Islet precursor cell (in vitro differentiated cells): ENCODE results near the gene RRP9.
A peak's percentile ranks its signal among the peaks of the same experiment; 100 is the strongest.

Experiments used
- DNase-seq: peaks from one replicate; pipeline ENCODE4 v3.0.0-alpha.2; 2018

The RRP9 gene

DNA sequence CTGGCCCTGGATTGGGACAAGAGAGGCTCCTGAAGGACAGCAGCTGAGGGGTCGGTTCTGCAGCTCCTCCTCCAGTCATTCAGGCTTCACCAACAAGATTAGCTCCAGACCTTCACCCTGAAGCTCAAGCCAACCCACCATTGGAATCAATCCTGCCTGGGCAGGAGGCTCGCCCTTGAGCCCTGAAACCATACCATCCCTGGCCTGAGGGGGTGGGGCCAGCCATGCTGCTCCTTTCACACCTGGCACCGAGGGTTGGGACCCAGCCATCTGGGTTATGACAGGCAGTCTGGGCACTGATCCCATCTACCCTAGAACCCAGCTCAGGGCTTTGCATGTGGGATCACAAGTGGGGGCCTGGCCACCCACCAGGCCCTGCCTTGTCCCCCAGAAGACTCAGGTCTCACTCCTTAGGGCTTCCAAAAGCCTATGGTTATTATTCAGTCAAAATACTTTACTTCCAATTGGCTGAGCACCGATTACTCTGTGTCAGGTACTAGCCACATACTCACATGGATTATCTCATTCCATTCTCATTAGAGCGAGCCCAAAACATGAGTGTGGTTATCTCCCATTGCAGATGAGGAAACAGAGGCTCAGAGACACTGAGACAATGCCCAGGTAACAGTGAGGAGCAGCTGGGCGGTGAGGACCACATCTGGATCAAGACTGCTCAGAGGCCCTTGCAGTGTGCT is 29.0 kb upstream of the RRP9 start:
- no peak for DNase-seq

DNA sequence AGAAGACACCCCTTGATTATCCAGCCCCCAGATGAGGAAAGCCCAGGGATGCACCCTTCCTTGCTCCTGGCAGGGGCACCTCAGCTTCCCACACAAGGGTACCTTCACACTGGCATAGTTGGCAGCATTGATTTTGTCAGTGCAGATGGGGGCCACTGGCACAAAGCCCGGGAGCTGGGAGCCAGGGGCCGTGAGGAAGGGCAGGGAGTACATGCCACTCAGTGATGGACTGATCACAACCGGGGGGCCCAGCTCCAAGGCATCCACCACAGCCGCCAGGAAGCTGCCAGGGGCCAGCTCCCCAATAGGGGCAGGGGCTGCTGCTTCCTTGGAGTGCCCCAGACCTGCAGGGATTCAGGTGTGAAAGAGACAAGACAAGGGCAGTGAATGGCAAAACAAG is 28.1 kb upstream of the RRP9 start:
- DNase-seq = no peak

DNA sequence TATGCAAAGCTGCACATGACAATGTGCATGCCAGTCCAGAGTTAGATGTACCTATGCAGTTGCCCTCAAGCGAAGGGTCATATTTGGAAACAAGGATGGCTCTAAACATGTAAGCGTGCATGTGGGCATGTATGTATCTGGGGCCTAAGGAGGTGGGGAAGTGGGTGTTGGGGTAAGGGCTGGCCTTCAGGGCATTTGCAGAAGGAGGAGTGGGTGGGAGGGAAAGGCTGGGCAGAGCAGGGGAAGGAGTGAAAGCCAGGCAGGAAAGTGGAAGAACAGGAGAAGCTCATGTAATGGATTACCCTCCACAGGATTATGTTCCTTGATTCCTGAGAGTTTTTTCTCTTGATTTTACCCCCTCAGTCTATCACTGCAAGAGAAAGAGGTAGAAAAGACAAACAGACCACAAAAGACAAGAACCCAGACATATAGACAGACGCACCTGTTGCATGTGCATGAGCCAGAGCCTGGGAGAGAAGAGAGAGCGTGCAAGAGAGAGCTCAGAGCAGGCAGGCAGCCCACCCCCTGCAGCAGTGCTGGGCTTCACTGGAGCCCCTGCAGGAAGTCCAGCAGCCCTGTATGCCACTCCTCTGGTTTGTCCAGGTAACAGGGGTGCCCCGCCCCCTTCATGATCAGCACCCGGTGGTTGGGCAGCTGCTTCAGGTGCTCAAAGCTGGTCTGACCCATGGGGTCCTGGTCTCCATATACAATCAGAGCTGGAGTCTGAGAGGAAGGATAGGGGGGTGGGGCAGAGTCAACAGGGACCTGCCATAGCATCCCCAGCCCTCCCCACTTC is 27.4 kb upstream of the RRP9 start:
- no peak for DNase-seq

DNA sequence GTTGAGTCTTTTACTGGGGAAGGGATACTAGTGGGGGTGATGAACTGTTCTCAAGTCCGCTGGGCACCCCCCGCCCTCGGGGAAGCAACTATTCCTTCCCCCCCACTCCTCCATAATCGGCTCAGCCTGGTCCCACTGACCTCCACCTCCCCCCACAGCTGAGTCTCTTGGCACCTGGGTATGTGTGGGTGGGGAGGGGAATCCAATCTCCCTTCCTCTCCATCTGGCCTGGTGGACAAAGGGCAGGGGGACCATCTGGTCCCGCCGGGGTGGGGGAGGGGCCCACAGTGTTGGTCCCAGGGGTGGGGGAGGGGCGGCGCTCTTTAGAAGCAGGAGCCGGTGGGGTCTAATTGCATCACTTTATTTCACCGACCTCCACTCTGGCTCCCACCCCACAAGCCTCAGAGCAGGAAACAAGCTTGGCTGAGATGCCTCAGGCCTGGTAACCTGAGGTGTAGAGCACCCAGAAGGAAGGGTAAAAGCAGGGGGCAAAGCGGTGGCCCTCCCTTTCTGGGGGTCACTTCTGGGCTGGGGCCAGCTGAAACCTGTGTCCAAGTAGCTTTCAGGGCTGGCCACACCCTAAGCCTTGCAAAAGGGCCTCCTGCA is 26.6 kb upstream of the RRP9 start:
- no peak for DNase-seq

DNA sequence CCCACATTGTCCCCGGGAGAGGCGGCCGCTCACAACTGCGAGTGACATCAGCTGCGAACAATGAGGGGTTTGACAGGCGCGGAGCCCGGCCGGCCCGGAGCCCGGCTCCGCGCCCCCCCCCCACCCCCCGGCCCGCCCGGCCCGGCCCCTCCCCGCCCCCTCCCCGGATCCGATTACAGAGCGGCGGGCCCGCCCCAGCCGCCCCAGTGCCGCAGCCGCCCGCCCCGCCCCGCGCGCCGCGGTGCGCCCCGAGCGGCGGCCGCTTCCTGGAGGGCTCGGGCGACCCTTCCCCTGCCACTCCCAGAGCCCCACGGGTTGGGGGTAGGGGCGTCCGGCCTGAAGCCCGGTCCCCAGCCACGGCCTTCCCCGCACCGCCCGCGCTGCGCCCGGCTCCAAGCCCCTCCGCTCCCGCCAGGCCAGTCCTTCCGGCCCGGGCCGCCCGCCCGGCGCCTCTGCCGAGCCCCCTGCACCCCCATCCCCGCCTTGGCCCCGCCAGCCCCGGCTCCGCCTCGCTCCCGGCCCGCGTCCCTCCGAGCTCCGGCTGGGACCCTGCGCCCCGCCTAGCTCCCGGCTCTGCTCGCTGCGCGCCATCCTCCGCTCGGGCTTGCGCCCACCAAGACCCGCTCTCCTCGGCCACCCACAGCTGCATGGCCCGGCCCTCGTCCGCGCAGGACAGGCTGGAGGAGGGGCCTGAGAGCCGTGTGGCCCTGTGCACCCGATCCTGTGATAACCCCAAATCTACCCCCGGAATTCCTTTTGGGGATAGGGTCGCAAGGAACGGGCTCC is 25.9 kb upstream of the RRP9 start, which contains the start of gene PCBP4:
PCBP4 (minus strand) TSS at position 71 of the 786 bp plus-strand sequence. CDS start 6,214 bp downstream, outside the sequence.
- peak; percentile 91 for DNase-seq

DNA sequence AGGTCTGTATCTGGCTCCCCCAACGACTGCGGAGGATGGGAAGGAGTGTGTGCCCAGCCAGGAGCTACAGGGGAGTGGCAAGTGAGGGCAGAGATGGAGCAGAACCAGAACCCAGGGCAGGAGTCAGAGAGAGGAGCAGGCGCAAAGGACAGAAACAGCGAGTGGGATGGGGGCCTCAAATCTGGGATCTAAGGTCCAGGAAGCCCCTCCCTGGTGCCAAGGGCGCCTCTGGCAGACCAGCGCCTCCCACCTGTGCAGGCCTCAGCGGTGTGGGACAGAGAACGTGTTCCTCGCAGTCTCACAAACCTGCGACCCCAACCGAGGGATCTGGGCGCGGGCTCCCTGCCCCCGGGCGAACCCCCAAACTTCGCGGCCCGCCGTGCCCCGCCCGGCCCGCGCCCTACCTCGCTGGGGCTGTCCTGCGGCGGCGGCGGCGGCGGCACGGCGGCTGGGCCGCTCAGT is 25.2 kb upstream of the RRP9 start:
- no peak for DNase-seq

DNA sequence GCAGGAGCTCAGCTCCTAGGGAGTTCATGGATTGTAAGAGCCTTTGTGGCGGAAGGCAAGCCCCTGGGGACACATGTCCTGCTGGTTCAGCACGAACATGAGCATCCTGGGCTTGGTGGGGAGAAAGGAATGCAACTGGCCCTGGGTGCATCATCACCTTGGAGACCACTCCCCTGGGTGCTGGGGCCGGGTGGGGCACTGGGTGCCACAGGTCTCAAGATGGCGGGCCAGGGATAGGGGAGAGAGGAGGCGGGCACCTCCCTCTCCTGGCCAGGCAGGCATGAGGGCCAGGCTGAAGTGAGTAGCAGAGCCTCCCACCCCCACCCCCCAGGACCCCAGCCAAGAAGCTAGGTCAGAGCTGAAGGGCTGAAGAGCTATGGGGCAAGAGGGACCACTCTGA is 24.8 kb upstream of the RRP9 start:
- no peak for DNase-seq

DNA sequence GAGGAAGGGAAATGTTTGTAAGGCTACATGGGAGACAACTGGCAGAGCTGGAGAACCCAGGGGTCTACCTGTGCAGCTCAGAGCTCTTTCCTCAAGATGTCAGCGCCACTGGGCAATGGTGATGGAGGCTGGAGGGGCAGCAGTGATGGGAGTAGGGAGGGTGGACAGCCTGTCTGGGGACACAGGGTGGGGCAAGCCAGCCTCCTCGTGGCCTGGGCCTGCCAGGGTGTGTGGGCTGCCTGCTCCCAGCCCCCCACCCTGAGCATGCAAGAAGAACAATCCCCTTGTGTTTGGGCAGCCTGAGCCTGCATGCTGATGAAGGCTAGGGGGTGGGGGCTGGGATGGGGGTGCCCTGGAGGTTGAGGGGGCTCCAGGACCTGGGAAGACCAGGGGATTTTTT is 24.3 kb upstream of the RRP9 start:
- no peak for DNase-seq

DNA sequence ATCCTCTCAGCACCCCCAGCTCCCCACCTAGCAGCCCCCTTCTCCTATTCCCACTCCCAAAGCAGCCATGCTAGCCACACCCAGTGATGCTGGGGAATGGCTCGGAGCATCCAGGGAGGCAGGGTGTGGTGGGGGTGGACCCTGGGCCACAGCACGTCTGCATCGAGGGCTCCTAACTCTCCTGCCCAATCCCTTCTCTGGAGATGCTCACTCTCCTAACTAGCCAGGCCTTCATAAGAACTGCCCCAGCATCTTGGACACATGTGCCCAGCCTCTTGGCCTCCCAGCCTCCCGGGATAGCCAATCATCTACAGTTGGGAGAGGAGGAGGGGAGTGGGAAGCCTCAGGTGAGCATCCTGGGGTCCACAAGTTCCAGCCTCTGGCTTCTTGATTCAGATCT is 22.8 kb upstream of the RRP9 start:
- no peak for DNase-seq

DNA sequence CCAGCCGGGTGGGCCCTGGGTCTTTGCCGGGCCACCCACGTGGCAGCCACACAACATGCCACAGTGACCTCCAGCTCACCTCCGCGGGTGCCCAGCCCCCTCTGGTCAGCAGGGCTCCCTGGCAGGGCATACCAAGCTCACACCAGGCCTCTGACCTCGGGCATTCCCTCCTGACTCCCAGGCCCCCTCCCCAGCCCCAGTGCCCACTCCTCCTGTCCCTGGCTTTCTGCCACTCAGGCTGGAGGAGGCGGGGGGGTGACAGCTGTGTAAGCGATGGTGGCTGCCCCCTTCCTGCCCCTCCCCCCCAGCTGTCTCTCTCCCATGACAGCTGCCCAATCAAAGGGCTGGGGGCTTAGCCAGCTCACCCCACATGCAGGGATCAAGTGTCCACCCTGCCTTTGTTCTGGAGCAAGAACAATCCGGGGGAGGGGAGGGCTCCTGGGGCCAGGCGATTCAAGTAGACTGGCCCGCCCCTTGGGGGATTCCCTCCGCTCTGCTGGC is 22.3 kb upstream of the RRP9 start:
- DNase-seq = no peak

DNA sequence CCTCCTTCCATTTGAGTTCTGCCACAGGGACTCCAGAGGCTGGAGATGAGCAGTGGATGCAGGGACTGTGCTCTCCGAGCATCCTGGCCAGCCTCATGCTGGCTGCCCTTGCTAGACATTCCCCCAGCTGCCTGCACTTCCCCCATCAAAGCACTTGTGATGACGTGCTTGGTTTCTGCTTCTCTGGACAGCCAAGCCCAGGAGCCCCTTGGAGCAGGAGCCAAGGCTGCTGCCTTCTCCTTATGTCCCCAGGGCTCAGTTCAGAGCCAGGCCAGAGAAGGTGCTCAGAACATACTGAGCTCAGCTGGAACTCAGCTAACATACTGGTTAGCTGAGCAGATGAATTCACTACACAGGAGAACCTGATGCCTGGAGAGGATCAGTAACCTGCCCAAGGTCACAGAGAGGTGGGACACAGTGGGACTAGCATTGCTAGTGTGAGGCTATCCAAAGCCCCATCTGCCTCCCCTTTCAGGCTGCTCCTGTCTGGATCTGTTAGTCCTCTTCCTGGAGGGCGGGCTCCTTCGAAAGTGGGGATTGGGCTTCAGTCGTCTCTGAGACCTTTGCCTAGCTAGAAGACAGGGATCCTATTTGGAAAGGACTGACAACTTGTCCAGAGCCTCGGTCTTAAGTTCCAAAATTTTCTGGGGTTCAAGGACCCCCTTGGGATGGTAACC is 21.3 kb upstream of the RRP9 start:
- no peak for DNase-seq

DNA sequence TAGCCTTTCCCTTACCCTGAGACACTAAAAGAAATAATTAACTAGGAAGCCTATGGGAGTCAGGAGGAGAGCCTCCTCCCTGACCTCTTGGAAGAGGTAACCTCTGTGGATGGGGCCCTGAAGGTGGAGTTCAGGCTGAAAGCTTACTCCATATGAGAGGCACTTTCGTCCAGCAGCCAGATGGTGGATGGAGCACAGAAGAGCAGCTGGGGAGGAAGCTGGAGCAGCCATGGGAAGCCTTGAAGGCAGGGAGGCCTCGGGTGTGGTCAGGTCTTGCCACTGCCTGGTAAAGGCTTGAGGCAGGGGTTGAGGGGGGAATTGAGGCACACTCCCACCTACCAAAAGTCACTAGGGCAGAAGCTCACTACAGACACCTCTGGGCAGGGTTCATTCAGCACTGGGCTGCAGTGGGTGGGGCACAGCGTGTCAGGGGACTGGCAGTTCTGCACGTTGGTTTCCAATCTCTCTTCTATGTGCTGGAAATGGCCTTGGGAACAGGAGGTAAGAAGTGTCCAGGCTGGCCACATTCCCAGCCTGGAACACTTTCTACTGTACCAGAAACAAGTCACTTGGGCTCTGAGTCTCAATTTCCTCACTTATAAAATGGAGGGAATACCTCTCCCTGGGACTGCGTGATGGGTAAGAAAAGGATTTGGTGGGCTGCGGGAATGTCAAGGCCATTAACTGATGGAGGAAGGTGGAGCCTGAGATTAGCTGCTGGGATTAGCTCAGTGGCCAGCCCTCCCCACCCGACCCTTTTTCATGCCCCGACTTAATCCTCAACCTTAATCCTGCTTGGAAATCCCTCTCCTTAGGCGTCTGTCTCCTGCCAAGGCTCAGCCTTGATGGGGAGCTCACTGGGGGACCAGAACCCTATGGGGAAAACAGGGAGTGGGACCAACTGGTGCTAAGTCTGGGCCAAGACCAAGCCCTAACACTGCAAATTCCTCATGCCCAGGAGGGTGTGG is 20.2 kb upstream of the RRP9 start:
- no peak for DNase-seq

DNA sequence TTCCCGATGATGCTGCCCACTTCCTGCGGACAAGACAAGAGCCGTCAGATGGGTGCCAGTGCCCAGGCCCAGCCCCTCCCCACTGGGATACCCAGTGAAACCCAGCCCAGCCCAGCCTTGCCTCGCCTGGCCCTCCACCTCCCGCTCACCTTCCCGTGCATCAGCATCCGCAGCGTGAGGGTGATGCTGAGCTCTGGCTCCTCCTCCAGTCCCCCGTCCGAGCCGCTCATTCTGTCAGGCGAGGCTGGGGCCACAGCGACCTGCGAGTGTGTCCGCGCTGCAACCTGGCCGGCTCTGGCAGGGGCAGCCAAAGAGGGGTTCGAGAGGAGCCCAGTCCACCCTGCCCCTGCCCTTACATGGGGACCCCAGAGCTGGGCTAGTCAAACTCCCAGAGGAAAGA is 19.3 kb upstream of the RRP9 start:
- no peak for DNase-seq

DNA sequence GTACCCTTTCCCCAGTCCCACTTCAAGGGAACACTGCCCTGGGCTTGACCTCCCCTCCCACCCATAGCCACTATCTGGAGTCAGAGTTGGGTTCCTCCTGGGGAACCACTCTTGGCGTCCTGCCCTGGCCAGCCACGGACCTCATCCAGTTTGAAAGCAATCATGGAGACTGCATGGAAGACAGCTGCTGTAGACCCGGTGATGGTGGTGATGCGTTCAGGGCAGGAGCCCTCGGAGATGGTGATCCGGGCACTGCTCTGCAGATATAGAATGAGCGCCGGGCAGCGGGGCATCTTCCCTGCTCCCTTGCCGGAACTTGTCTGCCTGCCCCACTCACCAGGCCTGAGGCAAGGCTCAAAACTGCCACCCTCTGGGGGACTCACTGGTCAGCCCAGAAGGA is 18.7 kb upstream of the RRP9 start:
- no peak for DNase-seq

DNA sequence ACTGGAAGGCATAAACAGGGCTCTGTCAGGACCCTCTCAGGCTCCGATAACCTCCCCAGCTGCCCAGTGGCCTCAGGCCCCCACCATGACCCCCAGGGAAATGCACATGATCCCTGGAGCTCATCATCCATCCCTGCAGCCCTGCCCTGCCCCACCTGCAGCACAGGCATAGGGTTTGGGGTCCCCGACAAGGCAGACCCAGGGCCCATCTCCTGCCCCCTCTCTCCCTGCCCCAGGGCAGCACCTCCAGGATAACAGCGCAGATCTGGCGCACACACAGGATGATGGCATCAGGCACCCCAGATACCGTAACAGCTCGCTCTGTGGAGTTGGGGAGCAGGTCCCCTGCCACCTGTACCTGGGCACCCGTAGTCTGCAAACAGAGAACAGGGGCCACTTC is 17.9 kb upstream of the RRP9 start:
- no peak for DNase-seq

DNA sequence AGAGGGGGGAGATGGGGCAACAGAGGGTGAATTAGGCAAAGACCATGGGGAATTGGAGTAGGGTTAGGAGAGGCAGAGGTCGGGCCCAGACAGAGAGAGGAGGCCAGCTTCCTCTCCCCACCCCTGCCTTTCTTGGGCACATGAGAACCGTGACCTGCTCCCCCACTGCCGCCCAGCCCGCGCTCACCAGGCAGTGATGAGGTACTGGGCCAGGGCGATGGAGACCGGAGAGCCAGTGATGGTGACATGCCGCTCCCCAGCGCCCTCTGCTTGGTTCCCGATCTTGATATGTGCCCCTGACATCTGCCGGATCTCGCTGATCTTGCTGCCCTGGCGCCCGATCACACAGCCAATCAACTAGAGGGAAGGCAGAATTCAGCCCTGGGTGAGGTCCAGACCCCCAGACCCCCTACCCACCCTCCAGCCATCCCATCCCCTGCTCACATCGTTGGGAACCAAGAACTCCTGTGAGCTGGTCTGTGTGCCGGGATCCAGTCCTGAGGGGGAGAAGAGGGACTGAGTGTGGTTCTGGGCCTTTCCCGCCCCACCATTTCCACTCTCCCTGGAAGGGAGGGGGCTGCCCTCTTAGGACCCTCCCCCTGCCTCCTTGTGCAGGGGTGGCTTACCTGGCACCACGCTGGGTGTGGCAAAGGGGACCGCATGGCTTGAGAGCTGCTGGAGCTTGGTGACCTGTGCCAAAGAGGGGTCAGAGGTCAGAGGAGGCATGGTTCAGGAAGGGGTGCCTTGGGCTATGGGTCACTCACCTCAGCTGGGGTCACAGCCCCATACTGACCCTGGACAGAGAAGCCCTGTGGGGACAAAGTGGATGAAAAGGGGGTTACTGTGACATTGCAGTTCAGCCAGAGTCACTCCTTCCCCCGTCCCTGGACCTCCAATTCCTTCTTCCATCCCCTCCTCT is 17.2 kb upstream of the RRP9 start:
- no peak for DNase-seq

DNA sequence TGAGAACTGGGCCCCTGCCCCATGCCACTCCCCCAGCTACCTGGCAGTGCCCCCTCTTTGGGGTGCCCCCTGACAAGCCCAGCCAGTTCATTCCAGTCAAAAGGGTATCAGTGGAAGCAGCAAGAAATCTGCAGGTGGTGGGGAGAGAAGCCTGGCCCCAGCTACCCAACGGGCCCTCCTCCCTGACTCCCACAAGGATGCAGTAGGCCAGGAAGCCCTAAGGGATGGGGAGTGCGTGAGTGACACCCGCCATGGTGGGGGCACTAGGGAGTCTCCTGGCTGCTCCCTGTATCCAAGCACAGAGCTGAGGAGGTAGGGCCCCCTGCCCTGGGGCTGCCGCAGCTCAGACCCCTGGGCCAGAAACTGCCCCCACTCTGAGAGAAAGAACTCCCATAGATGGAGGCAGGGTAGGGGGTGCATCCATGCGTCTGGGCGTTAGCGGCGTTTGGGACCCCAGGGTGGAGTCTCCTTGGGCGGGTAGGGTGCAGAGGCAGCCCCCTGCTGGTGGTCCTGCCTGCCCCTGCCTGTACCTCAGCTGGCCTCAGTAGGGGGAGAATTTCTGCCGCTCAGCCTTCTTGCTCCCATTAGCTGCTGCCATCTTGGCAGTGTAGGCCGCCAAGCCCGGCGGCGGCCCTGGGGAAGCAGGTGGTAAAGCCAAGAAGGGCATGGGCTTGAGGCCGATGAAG is 16.0 kb upstream of the RRP9 start:
- DNase-seq = no peak

DNA sequence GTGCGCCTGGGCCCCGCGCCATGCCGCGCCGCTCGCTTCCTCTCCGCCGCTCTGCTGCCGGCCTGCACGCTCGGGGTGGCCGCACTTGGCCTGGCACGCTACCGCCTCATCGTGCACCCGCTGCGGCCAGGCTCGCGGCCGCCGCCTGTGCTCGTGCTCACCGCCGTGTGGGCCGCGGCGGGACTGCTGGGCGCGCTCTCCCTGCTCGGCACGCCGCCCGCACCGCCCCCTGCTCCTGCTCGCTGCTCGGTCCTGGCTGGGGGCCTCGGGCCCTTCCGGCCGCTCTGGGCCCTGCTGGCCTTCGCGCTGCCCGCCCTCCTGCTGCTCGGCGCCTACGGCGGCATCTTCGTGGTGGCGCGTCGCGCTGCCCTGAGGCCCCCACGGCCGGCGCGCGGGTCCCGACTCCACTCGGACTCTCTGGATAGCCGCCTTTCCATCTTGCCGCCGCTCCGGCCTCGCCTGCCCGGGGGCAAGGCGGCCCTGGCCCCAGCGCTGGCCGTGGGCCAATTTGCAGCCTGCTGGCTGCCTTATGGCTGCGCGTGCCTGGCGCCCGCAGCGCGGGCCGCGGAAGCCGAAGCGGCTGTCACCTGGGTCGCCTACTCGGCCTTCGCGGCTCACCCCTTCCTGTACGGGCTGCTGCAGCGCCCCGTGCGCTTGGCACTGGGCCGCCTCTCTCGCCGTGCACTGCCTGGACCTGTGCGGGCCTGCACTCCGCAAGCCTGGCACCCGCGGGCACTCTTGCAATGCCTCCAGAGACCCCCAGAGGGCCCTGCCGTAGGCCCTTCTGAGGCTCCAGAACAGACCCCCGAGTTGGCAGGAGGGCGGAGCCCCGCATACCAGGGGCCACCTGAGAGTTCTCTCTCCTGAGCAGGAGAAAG is 14.4 kb upstream of the RRP9 start:
- DNase-seq = peak; percentile 87
